ENCODE results near the gene VAMP5. TPM values are rescaled to one million over a fixed set of nuclear protein-coding genes. Genes with fewer than 3 reads are reported as not detected.
A peak's percentile ranks its signal among the peaks of the same experiment; 100 is the strongest.

The VAMP5 gene
- total and polyA plus RNA-seq, 2 donors (not counting 3 experiments of a cell fraction or from before 2014, with no cell fraction given) = 186 to 624 TPM

- H2AFZ ChIP-seq (ENCODE audit: low read depth, low read length) = peak within 1 kb of the TSS; percentile 92
- ChIA-PET POLR2A (interaction anchor here (0.6 to 1.4 kb wide), 6 partner anchors 9 to 72 kb away, joined by 3 to 6 read pairs (median 4); partner anchors contain the start of genes GGCX and TMEM150A), CTCF (interaction anchor here (0.9 to 1.3 kb wide), 7 partner anchors 9 to 220 kb away, joined by 3 to 5 read pairs (median 4); partner anchors contain the start of genes RNF181, SH2D6 and TMEM150A)
- DNase-seq (ENCODE audit: low read depth, low spot score) (peak; percentile 79), FAIRE-seq (peak; percentile 79)
- H3K9me1 ChIP-seq (replicated peaks; ENCODE audit: control insufficient read depth, extremely low read depth, insufficient read depth, low read length) = no peaks in the 10 kb centered on the region
- H3K79me2 ChIP-seq (ENCODE audit: control insufficient read depth, insufficient read depth, low read length) = peaks cover 20% of the 10 kb centered on the region
- no peaks in the 10 kb centered on the region for H4K20me1 ChIP-seq (replicated peaks; ENCODE audit: control insufficient read depth, extremely low read depth, insufficient read depth, low read length)
- H3K27ac ChIP-seq (ENCODE audit: insufficient read depth, low read depth, low read length) = peak within 1 kb of the TSS; percentile 61
- peaks cover 0 to 7% of the 10 kb centered on the region in 2 experiments for H3K36me3 ChIP-seq (ENCODE audit: control insufficient read depth in 2 of 2, extremely low read depth in 1 of 2, insufficient read depth in 2 of 2, low read length in 2 of 2)
- intact Hi-C loops (cut with micrococcal nuclease) = loop anchor here (1.0 kb wide), 1 partner anchor 51 kb away; the partner anchor contains the start of gene GGCX
- H3K9me3 ChIP-seq (replicated peaks; ENCODE audit: control insufficient read depth, insufficient read depth, low read length) = no peaks in the 10 kb centered on the region
- BruUV-seq (replicated peaks) = TSS peak; percentile 32
- TF ChIP-seq POLR2A (IDR thresholded peaks at IDR 0.05; ENCODE audit: low read depth, low read length) = peak; percentile 93
- no peak for TF ChIP-seq EZH2 (IDR thresholded peaks at IDR 0.05; ENCODE audit: borderline replicate concordance, low read depth, low read length, severe bottlenecking)
- peak; percentile 94 for TF ChIP-seq POLR2AphosphoS5 (IDR thresholded peaks at IDR 0.05; ENCODE audit: insufficient read depth, low read depth, low read length)
- peak within 1 kb of the TSS; percentile 87 for H3K4me2 ChIP-seq (ENCODE audit: insufficient read depth, low read length)
- H3K9ac ChIP-seq (replicated peaks; ENCODE audit: extremely low read depth, insufficient read depth, low read length) = peak within 1 kb of the TSS; percentile 76
- H3K27me3 ChIP-seq (ENCODE audit: control insufficient read depth in 2 of 2, insufficient read depth in 2 of 2, low read length in 2 of 2) = no peaks in the 10 kb centered on the region
- H3K4me3 ChIP-seq (replicated peaks in 1 of 3; ENCODE audit: insufficient read depth in 1 of 3, low read depth in 1 of 3, low read length in 3 of 3) = peak within 1 kb of the TSS; percentile 77 to 98 (median 91)
- peaks cover 14% of the 10 kb centered on the region for H3K4me1 ChIP-seq (ENCODE audit: control insufficient read depth, extremely low read depth, insufficient read depth, low read length)
- dilution Hi-C loops (cut with MboI; ENCODE audit: extremely low pct_ligation_motif_present, low sequenced_read_pairs) = no loop called here
These were observed 27.7 kb downstream of the VAMP5 start, which contains the start of gene C2orf68 for GRCh38 chr2:85611705-85612587. TSS of gene C2orf68 (minus strand) at chr2:85612066. CDS start at chr2:85611984, 82 bp downstream.

GRCh38 chr2:85613717-85614515 is 29.7 kb downstream of the VAMP5 start:
- ChIA-PET CTCF (no interaction called here), POLR2A (no interaction called here)
- intact Hi-C loops (cut with micrococcal nuclease) (no loop called here), dilution Hi-C loops (cut with MboI; ENCODE audit: extremely low pct_ligation_motif_present, low sequenced_read_pairs) (no loop called here)
- FAIRE-seq (no peak), DNase-seq (ENCODE audit: low read depth, low spot score) (no peak)
- Histone ChIP-seq H3K27me3 (ENCODE audit: control insufficient read depth in 2 of 2, insufficient read depth in 2 of 2, low read length in 2 of 2) (no peaks in the 10 kb centered on the region), H3K4me1 (ENCODE audit: control insufficient read depth, extremely low read depth, insufficient read depth, low read length) (peaks cover 17% of the 10 kb centered on the region), H3K27ac (ENCODE audit: insufficient read depth, low read depth, low read length) (no peak overlapping the region), H4K20me1 (replicated peaks; ENCODE audit: control insufficient read depth, extremely low read depth, insufficient read depth, low read length) (no peaks in the 10 kb centered on the region), H3K79me2 (ENCODE audit: control insufficient read depth, insufficient read depth, low read length) (peaks cover 40% of the 10 kb centered on the region), H3K4me3 (replicated peaks in 1 of 3; ENCODE audit: insufficient read depth in 1 of 3, low read depth in 1 of 3, low read length in 3 of 3) (no peak overlapping the region), H2AFZ (ENCODE audit: low read depth, low read length) (no peak overlapping the region), H3K9me3 (replicated peaks; ENCODE audit: control insufficient read depth, insufficient read depth, low read length) (no peaks in the 10 kb centered on the region), H3K36me3 (ENCODE audit: control insufficient read depth in 2 of 2, extremely low read depth in 1 of 2, insufficient read depth in 2 of 2, low read length in 2 of 2) (peaks cover 1 to 2% of the 10 kb centered on the region in 2 experiments), H3K9ac (replicated peaks; ENCODE audit: extremely low read depth, insufficient read depth, low read length) (no peak overlapping the region), H3K4me2 (ENCODE audit: insufficient read depth, low read length) (no peak overlapping the region), H3K9me1 (replicated peaks; ENCODE audit: control insufficient read depth, extremely low read depth, insufficient read depth, low read length) (no peaks in the 10 kb centered on the region)
- TF ChIP-seq CTCF (IDR thresholded peaks at IDR 0.05; ENCODE audit: extremely low read depth in 1 of 2, insufficient read depth in 1 of 2, low read depth in 1 of 2, low read length in 2 of 2) = no peak
- TF ChIP-seq JUN (IDR thresholded peaks at IDR 0.05; ENCODE audit: borderline replicate concordance, insufficient read depth, insufficient read length, low read depth) = no peak
- TF ChIP-seq GATA2 (IDR thresholded peaks at IDR 0.05; ENCODE audit: insufficient read depth, insufficient read length, low read depth, low read length) = no peak
- TF ChIP-seq MYC (IDR thresholded peaks at IDR 0.05; ENCODE audit: low read depth, low read length) = no peak
- TF ChIP-seq POLR2A (IDR thresholded peaks at IDR 0.05; ENCODE audit: low read depth, low read length) = no peak
- TF ChIP-seq EZH2 (IDR thresholded peaks at IDR 0.05; ENCODE audit: borderline replicate concordance, low read depth, low read length, severe bottlenecking) = no peak
- TF ChIP-seq POLR2AphosphoS5 (IDR thresholded peaks at IDR 0.05; ENCODE audit: insufficient read depth, low read depth, low read length) = no peak
- TF ChIP-seq FOS (IDR thresholded peaks at IDR 0.05; ENCODE audit: borderline replicate concordance, insufficient read depth, low read length) = no peak
- no peak for TF ChIP-seq MAX (IDR thresholded peaks at IDR 0.05; ENCODE audit: insufficient read depth, insufficient read length)
- no TSS peak for BruUV-seq (replicated peaks)
